GM18526 (cell line): ENCODE data around the gene MLC1.

ENCODE experiments used
- POLR2A ChIP-seq: IDR thresholded peaks from 3 replicates; pipeline ENCODE4 v1.6.1; 2011; ENCODE audit not compliant: insufficient read length; ENCODE audit errors: extremely low read depth

MLC1 gene

GRCh38 chr22:50112151-50113118 lies 27.2 kb upstream of the MLC1 start:
- TF ChIP-seq POLR2A = no peak

- TF ChIP-seq POLR2A = no peak
These were observed 25.8 kb upstream of the MLC1 start for GRCh38 chr22:50111056-50111455.

GRCh38 chr22:50107529-50107928 lies 22.3 kb upstream of the MLC1 start:
- no peak for TF ChIP-seq POLR2A

GRCh38 chr22:50105208-50106100 lies 20.2 kb upstream of the MLC1 start:
- TF ChIP-seq POLR2A = no peak

GRCh38 chr22:50104141-50104544 lies 18.9 kb upstream of the MLC1 start:
- no peak for TF ChIP-seq POLR2A

- TF ChIP-seq POLR2A = no peak
These were observed 17.7 kb upstream of the MLC1 start for GRCh38 chr22:50102946-50103345.

- TF ChIP-seq POLR2A = no peak
These were observed 16.8 kb upstream of the MLC1 start for GRCh38 chr22:50101870-50102565.

GRCh38 chr22:50098052-50098451 lies 12.8 kb upstream of the MLC1 start:
- TF ChIP-seq POLR2A = no peak

- TF ChIP-seq POLR2A = no peak
These were observed 7.1 kb upstream of the MLC1 start for GRCh38 chr22:50092342-50092741.

GRCh38 chr22:50091092-50091768 lies 6.0 kb upstream of the MLC1 start:
- no peak for TF ChIP-seq POLR2A

- TF ChIP-seq POLR2A = no peak
These were observed 5.1 kb upstream of the MLC1 start for GRCh38 chr22:50090412-50090714.

- no peak for TF ChIP-seq POLR2A
These were observed 4.6 kb upstream of the MLC1 start, which contains the start of gene MOV10L1 for GRCh38 chr22:50089682-50090411. MOV10L1 (plus strand) TSS chr22:50090006; CDS start chr22:50090089, 83 bp downstream.

- TF ChIP-seq POLR2A = no peak
These were observed 4.0 kb upstream of the MLC1 start for GRCh38 chr22:50089231-50089630.

- TF ChIP-seq POLR2A = no peak
These were observed 2.9 kb upstream of the MLC1 start for GRCh38 chr22:50088096-50088495.

- no peak for TF ChIP-seq POLR2A
These were observed 2.4 kb upstream of the MLC1 start for GRCh38 chr22:50087646-50088045.

GRCh38 chr22:50086526-50086925 lies 1.3 kb upstream of the MLC1 start:
- TF ChIP-seq POLR2A = no peak
